OCI-LY7 (cell line): ENCODE results near the gene SNX2.

ENCODE experiments used
- EZH2phosphoT487 ChIP-seq: fragments of 200-600 bp; sonication (generic); IDR thresholded peaks from 2 replicates; pipeline ENCODE4 v1.6.1; 2018; ENCODE audit warnings: low read depth, borderline replicate concordance, mild to moderate bottlenecking, mixed run types, antibody characterized with exemption, low read length, moderate library complexity, mixed read lengths
- TF ChIP-seq, protein P1 (sequence below): fragments of 200-600 bp; sonication (generic); conservative IDR thresholded peaks from 2 replicates; pipeline ENCODE4 v1.5.1; 2014; ENCODE audit warnings: mild to moderate bottlenecking, antibody characterized with exemption, low read length, moderate library complexity, mixed read lengths

GRCh38 chr5:122761115-122761514, 13.8 kb upstream of the SNX2 start:
- TF ChIP-seq, protein P1, sequence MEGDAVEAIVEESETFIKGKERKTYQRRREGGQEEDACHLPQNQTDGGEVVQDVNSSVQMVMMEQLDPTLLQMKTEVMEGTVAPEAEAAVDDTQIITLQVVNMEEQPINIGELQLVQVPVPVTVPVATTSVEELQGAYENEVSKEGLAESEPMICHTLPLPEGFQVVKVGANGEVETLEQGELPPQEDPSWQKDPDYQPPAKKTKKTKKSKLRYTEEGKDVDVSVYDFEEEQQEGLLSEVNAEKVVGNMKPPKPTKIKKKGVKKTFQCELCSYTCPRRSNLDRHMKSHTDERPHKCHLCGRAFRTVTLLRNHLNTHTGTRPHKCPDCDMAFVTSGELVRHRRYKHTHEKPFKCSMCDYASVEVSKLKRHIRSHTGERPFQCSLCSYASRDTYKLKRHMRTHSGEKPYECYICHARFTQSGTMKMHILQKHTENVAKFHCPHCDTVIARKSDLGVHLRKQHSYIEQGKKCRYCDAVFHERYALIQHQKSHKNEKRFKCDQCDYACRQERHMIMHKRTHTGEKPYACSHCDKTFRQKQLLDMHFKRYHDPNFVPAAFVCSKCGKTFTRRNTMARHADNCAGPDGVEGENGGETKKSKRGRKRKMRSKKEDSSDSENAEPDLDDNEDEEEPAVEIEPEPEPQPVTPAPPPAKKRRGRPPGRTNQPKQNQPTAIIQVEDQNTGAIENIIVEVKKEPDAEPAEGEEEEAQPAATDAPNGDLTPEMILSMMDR: no peak
- TF ChIP-seq EZH2phosphoT487: no peak
